Mucosa of descending colon (tissue), 3 donors: ENCODE results near the gene UNC50. TPM values are rescaled to one million over a fixed set of nuclear protein-coding genes. Genes with fewer than 3 reads are reported as not detected.
A peak's percentile ranks its signal among the peaks of the same experiment; 100 is the strongest.

Experiments
- ATAC-seq: fragments of 200-7000 bp; cut with Tn5 transposase; one replicate; pipeline ENCODE4 v1.9.1; 2020; ENCODE audit warnings: mild to moderate bottlenecking, moderate library complexity
- DNase-seq, 3 donors: peaks; one replicate each; pipeline ENCODE4 v3.0.0-alpha.2; 2020
- H3K36me3 ChIP-seq: fragments of 200-600 bp; one replicate; pipeline ENCODE4 v1.8.0; 2021; ENCODE audit warnings: low read depth, mild to moderate bottlenecking
- H3K4me1 ChIP-seq: fragments of 200-600 bp; one replicate; pipeline ENCODE4 v1.8.0; 2021; ENCODE audit warnings: low read depth, mild to moderate bottlenecking
- H3K4me3 ChIP-seq: fragments of 200-600 bp; one replicate; pipeline ENCODE4 v1.8.0; 2021; ENCODE audit warnings: mild to moderate bottlenecking
- H3K9me3 ChIP-seq: fragments of 200-600 bp; one replicate; pipeline ENCODE4 v1.8.0; 2021; ENCODE audit warnings: mild to moderate bottlenecking
- CTCF ChIP-seq: fragments of 200-600 bp; IDR thresholded peaks from one replicate; pipeline ENCODE4 v1.8.0; 2022; ENCODE audit warnings: antibody characterized with exemption, mild to moderate bottlenecking
- intact Hi-C, 2 donors: fragments of 100-400 bp; cut with DNase I in 1 of 2; cut with micrococcal nuclease in 1 of 2; formaldehyde crosslinking; loops; one replicate each; pipeline versions ENCODE4 v1.11.0 to v1.11.1; 2022; cut with DNase I, micrococcal nuclease
- total RNA-seq, 3 donors: library from RNA; stranded (reverse); fragmentation: NEBNext Ultra II Directional in 2 of 3; extraction: Animal tissue kit (Norgen Biotek cat#: 25700) in 2 of 3; gene quantifications; one replicate each; pipeline versions ENCODE4 v1.2.1 to v1.2.4, GENCODE V29; 2021 to 2023
- donor health status: DM: no; HTN: no; CAD: no; lungs with moderate emphysema.
- donor health status: DM: no; HTN: no; CAD: no.
- donor health status: DM: no; HTN: yes; CAD: no.

UNC50 gene
- total RNA-seq, 3 donors from 2014 or later, result 32.6 to 44.3 (median 35.4) TPM

- H3K4me3 ChIP-seq, result no peak overlapping the region
- DNase-seq, result peak in 2 of 3 donors; percentile 44 to 55
- H3K9me3 ChIP-seq, result no peaks in the 10 kb centered on the region
- ATAC-seq, result peak; percentile 98
- intact Hi-C loops, result no loop called here
- peaks cover 9% of the 10 kb centered on the region for H3K4me1 ChIP-seq
- no peak for TF ChIP-seq CTCF
- H3K36me3 ChIP-seq, result no peaks in the 10 kb centered on the region
Measured at GRCh38 chr2:98583816-98584618, 24.4 kb upstream of the UNC50 start.

GRCh38 chr2:98585386-98585785 lies 23.0 kb upstream of the UNC50 start:
- ATAC-seq (no peak), DNase-seq (peak in 1 of 3 donors; percentile 16)
- peaks cover 9% of the 10 kb centered on the region for H3K4me1 ChIP-seq
- TF ChIP-seq CTCF, result no peak
- no peaks in the 10 kb centered on the region for H3K36me3 ChIP-seq
- no peaks in the 10 kb centered on the region for H3K9me3 ChIP-seq
- intact Hi-C loops, result no loop called here
- no peak overlapping the region for H3K4me3 ChIP-seq

- ATAC-seq, result no peak
- intact Hi-C loops, result no loop called here
- no peak for DNase-seq
- Histone ChIP-seq H3K4me3 (no peak overlapping the region), H3K4me1 (peaks cover 9% of the 10 kb centered on the region), H3K36me3 (no peaks in the 10 kb centered on the region), H3K9me3 (no peaks in the 10 kb centered on the region)
- TF ChIP-seq CTCF, result no peak
Measured at GRCh38 chr2:98586551-98587140, 21.7 kb upstream of the UNC50 start.

GRCh38 chr2:98588880-98589431 lies 19.4 kb upstream of the UNC50 start:
- H3K36me3 ChIP-seq, result no peaks in the 10 kb centered on the region
- no peaks in the 10 kb centered on the region for H3K9me3 ChIP-seq
- no peak for TF ChIP-seq CTCF
- H3K4me3 ChIP-seq, result no peak overlapping the region
- ATAC-seq (no peak), DNase-seq (no peak)
- intact Hi-C loops, result no loop called here
- H3K4me1 ChIP-seq, result peaks cover 4% of the 10 kb centered on the region

- H3K4me3 ChIP-seq, result no peak overlapping the region
- no peaks in the 10 kb centered on the region for H3K36me3 ChIP-seq
- intact Hi-C loops, result no loop called here
- no peak for ATAC-seq
- H3K4me1 ChIP-seq, result peaks cover under 1% of the 10 kb centered on the region
- H3K9me3 ChIP-seq, result no peaks in the 10 kb centered on the region
- TF ChIP-seq CTCF, result no peak
- DNase-seq, result no peak
Measured at GRCh38 chr2:98589489-98589888, 18.9 kb upstream of the UNC50 start.
